Panc1 (cell line): Measurements from ENCODE around the gene KIAA1217. TPM values are rescaled to one million over a fixed set of nuclear protein-coding genes. Genes with fewer than 3 reads are reported as not detected.

Source experiments
- ATAC-seq: fragments of 200-7000 bp; cut with Tn5 transposase; 2 replicates; pipeline ENCODE4 v1.9.1; 2020; ENCODE audit warnings: mild to moderate bottlenecking, moderate library complexity
- BruUV-seq: library from RNA; stranded (reverse); fragments of 400-500 nt; replicated peaks from 2 replicates; lab custom pipeline; 2021; lab: Mats Ljungman, UMichigan
- CTCF ChIA-PET: fragments of 300-600 bp; sonication (Branson Sonifier 250); formaldehyde crosslinking; loops from one replicate; lab custom pipeline; 2022; ENCODE audit warnings: antibody characterized with exemption; lab: Charles Lee
- POLR2A ChIA-PET: fragments of 300-600 bp; sonication (Branson Sonifier 250); formaldehyde crosslinking; loops from one replicate; lab custom pipeline; 2022; ENCODE audit warnings: antibody characterized with exemption; lab: Charles Lee
- DNase-seq: peaks from one replicate; pipeline ENCODE4 v3.0.0-alpha.2; 2010; ENCODE audit warnings: low read depth, low spot score
- H3K27ac ChIP-seq: 2 replicates; pipeline ENCODE4 v1.5.1; 2011; ENCODE audit warnings: mild to moderate bottlenecking, low read length, inconsistent platforms
- H3K27me3 ChIP-seq: fragments of 200-500 bp; sonication (Bioruptor generic); 2 replicates; pipeline ENCODE4 v1.6.0; 2014; ENCODE audit warnings: low read length, inconsistent platforms; ENCODE audit not compliant: control insufficient read depth, insufficient read depth
- H3K36me3 ChIP-seq: fragments of 200-500 bp; sonication (Bioruptor generic); 2 replicates; pipeline ENCODE4 v1.5.1; 2014; ENCODE audit warnings: inconsistent platforms, mild to moderate bottlenecking, low read length, moderate library complexity; ENCODE audit not compliant: control insufficient read depth, insufficient read depth
- H3K4me1 ChIP-seq: 2 replicates; pipeline ENCODE4 v1.5.1; 2011; ENCODE audit warnings: inconsistent platforms, mild to moderate bottlenecking, low read length, moderate library complexity; ENCODE audit not compliant: control insufficient read depth, insufficient read depth
- H3K4me3 ChIP-seq, 2 experiments: 2 replicates each; pipeline ENCODE4 v1.5.1; 2011 to 2012; ENCODE audit warnings: low read depth in 2 of 2, low read length in 2 of 2, mild to moderate bottlenecking in 2 of 2, inconsistent platforms in 1 of 2, moderate library complexity in 1 of 2
- H3K9me3 ChIP-seq: fragments of 200-500 bp; sonication (Bioruptor generic); 2 replicates; pipeline ENCODE4 v1.5.1; 2014; ENCODE audit warnings: low read depth, mild to moderate bottlenecking, inconsistent platforms, low read length, moderate library complexity; ENCODE audit not compliant: control insufficient read depth, insufficient read depth
- POLR2AphosphoS5 ChIP-seq: IDR thresholded peaks from 2 replicates; pipeline ENCODE4 v1.6.1; 2012; ENCODE audit warnings: mild to moderate bottlenecking, low read depth, low read length, moderate library complexity
- REST ChIP-seq, 2 experiments: IDR thresholded peaks; 2 replicates each; pipeline ENCODE4 v1.6.1; 2011 to 2012; ENCODE audit warnings: low read depth in 2 of 2, control low read depth in 1 of 2, low read length in 1 of 2, mild to moderate bottlenecking in 1 of 2, moderate library complexity in 1 of 2; ENCODE audit not compliant: insufficient read depth in 1 of 2
- SIN3A ChIP-seq: IDR thresholded peaks from 2 replicates; pipeline ENCODE4 v1.6.1; 2012; ENCODE audit warnings: low read depth, mild to moderate bottlenecking, low read length, moderate library complexity, borderline replicate concordance; ENCODE audit not compliant: insufficient read depth
- TCF7L2 ChIP-seq: IDR thresholded peaks from 2 replicates; pipeline ENCODE4 v1.6.1; 2011; ENCODE audit warnings: mild to moderate bottlenecking, low read depth, low read length, inconsistent platforms
- in situ Hi-C: cut with HindIII; loops from 2 replicates; pipeline ENCODE4 v1.10.0; 2016; ENCODE audit warnings: low sequenced_read_pairs, low pct_unique_long_range_greater_than_20kb
- intact Hi-C: fragments of 100-400 bp; cut with micrococcal nuclease; formaldehyde crosslinking; loops from one replicate; pipeline ENCODE4 v1.10.0; 2022; ENCODE audit not compliant: unreplicated experiment
- total RNA-seq: library from RNA; stranded (reverse); gene quantifications from one replicate; pipeline ENCODE4 v1.2.1, GENCODE V29; 2021; ENCODE audit not compliant: unreplicated experiment
- TF ChIP-seq, protein P1 (sequence below): fragments of 450-650 bp; IDR thresholded peaks from 2 replicates; pipeline ENCODE4 v1.5.1; 2017; ENCODE audit warnings: mild to moderate bottlenecking

KIAA1217 gene
- total RNA-seq, 1 experiment from 2014 or later: 11.6 TPM

- no peaks in the 10 kb centered on the region for H3K9me3 ChIP-seq
Measured at GRCh38 chr10:24385776-24386175, 176.8 kb downstream of the KIAA1217 start.

DNA sequence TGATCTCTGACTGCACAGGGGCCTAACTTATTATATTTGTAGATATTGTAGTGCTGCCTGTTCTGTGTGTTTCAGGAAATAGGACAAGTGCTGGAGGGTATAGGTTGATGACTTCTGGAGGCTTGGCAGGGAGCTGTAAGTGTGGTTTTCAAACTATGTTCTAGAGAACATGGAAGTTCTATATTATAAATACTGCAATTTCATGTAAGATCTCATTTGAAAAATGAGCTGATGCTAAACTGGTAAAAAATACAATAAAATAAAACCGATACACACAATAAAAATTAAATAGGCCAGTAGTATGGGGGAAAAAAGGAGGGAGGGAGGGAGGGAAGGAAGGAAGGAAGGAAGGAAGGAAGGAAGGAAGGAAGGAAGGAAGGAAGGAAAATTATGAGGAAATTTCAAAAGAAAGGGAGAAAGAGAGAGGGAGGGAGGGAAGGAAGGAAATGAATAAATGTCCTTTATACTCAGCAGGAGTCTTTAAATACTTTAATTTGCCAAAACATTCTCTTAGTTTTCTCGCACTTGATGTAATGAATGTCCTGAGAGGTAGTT, 181.3 kb downstream of the KIAA1217 start:
- no peak overlapping the region for H3K27ac ChIP-seq
- no peaks in the 10 kb centered on the region for H3K4me1 ChIP-seq
- intact Hi-C loops: no loop called here
- DNase-seq (no peak), ATAC-seq (no peak)
- ChIA-PET POLR2A (no interaction called here), CTCF (no interaction called here)
- no TSS peak for BruUV-seq
- H3K4me3 ChIP-seq: no peak overlapping the region
- in situ Hi-C loops: no loop called here
- H3K27me3 ChIP-seq: no peaks in the 10 kb centered on the region
- TF ChIP-seq POLR2AphosphoS5 (no peak), REST (IDR thresholded peaks at IDR 0.05; ENCODE audit: insufficient read depth in 1 of 2, low read depth in 2 of 2, low read length in 1 of 2) (no peak), TCF7L2 (no peak), SIN3A (no peak)
- TF ChIP-seq, protein P1, sequence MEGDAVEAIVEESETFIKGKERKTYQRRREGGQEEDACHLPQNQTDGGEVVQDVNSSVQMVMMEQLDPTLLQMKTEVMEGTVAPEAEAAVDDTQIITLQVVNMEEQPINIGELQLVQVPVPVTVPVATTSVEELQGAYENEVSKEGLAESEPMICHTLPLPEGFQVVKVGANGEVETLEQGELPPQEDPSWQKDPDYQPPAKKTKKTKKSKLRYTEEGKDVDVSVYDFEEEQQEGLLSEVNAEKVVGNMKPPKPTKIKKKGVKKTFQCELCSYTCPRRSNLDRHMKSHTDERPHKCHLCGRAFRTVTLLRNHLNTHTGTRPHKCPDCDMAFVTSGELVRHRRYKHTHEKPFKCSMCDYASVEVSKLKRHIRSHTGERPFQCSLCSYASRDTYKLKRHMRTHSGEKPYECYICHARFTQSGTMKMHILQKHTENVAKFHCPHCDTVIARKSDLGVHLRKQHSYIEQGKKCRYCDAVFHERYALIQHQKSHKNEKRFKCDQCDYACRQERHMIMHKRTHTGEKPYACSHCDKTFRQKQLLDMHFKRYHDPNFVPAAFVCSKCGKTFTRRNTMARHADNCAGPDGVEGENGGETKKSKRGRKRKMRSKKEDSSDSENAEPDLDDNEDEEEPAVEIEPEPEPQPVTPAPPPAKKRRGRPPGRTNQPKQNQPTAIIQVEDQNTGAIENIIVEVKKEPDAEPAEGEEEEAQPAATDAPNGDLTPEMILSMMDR: no peak
- no peaks in the 10 kb centered on the region for H3K36me3 ChIP-seq
- no peaks in the 10 kb centered on the region for H3K9me3 ChIP-seq

More at GRCh38 chr10:24385776-24386175, 176.8 kb downstream of the KIAA1217 start:
- H3K4me1 ChIP-seq: peaks cover 2% of the 10 kb centered on the region; the same call in 1 of the 2 replicates
- in situ Hi-C loops: no loop called here
- intact Hi-C loops: no loop called here
- H3K27ac ChIP-seq: peak overlapping the region; percentile 23; the same call in 1 of the 2 replicates
- H3K27me3 ChIP-seq: no peaks in the 10 kb centered on the region
- BruUV-seq: no TSS peak
- ChIA-PET POLR2A (no interaction called here), CTCF (no interaction called here)
- H3K4me3 ChIP-seq: no peak overlapping the region
- ATAC-seq: no peak
- DNase-seq: no peak
- TF ChIP-seq TCF7L2: no peak
- H3K36me3 ChIP-seq: no peaks in the 10 kb centered on the region

DNA sequence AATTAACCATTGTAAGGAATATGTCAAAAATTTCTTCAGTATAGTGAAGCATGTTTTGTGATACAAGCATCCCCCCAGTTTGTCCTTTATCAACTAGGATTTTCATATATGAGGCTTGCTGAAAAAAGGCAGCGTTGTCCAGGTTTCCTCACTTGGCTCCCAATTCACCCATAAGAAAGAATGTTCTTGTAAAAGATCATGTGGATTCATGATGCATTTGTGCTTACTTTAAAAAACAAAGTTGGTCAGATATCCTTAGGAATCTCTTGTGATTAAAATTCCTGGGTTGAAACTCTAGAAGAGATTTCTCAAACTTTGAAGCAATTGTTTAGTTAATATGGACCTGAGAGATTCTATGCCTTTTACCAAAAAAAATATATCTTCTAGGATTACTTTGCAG, 181.8 kb downstream of the KIAA1217 start:
- Histone ChIP-seq H3K4me3 (no peak overlapping the region), H3K27me3 (no peaks in the 10 kb centered on the region), H3K36me3 (no peaks in the 10 kb centered on the region), H3K27ac (no peak overlapping the region), H3K4me1 (no peaks in the 10 kb centered on the region), H3K9me3 (no peaks in the 10 kb centered on the region)
- BruUV-seq: no TSS peak
- DNase-seq (no peak), ATAC-seq (no peak)
- intact Hi-C loops: no loop called here
- in situ Hi-C loops: no loop called here
- CTCF ChIA-PET: no interaction called here
- TF ChIP-seq REST (IDR thresholded peaks at IDR 0.05; ENCODE audit: insufficient read depth in 1 of 2, low read depth in 2 of 2, low read length in 1 of 2): no peak
- no peak for TF ChIP-seq TCF7L2
- TF ChIP-seq SIN3A: no peak
- no peak for TF ChIP-seq POLR2AphosphoS5
- TF ChIP-seq, protein P1: no peak
- POLR2A ChIA-PET: no interaction called here
